HG03342 (cell line): Measurements from ENCODE around the gene RXYLT1.
A peak's percentile ranks its signal among the peaks of the same experiment; 100 is the strongest.
"Not testable (repeated sequence)": the region's sequence is repeated elsewhere in the genome, so short reads cannot be mapped to it uniquely, and the experiment has no call there.

Source experiments
- ATAC-seq: cut with Tn5 transposase; IDR thresholded peaks from one replicate; pipeline ENCODE4 v1.9.1; 2021; ENCODE audit warnings: mild to moderate bottlenecking, moderate library complexity; ENCODE audit not compliant: unreplicated experiment

RXYLT1 gene

GRCh38 chr12:63842750-63843149 lies 63.0 kb downstream of the RXYLT1 start:
- not testable (repeated sequence) for ATAC-seq

- ATAC-seq, result no peak
These were observed 63.6 kb downstream of the RXYLT1 start for GRCh38 chr12:63843254-63843720.

- peak; percentile 97 for ATAC-seq
These were observed 64.1 kb downstream of the RXYLT1 start for GRCh38 chr12:63843721-63844390.

- no peak for ATAC-seq
These were observed 65.0 kb downstream of the RXYLT1 start, which contains the start of gene SRGAP1 for GRCh38 chr12:63844391-63845341. Gene SRGAP1 (plus strand): TSS chr12:63844700. CDS start chr12:63844817, 117 bp downstream.

- ATAC-seq, result no peak
These were observed 66.0 kb downstream of the RXYLT1 start for GRCh38 chr12:63845726-63846125.

- ATAC-seq, result no peak
These were observed 66.7 kb downstream of the RXYLT1 start for GRCh38 chr12:63846238-63846967.

GRCh38 chr12:63848450-63848849 lies 68.7 kb downstream of the RXYLT1 start:
- no peak for ATAC-seq

- ATAC-seq, result no peak
These were observed 69.5 kb downstream of the RXYLT1 start for GRCh38 chr12:63849106-63849620.

GRCh38 chr12:63849641-63850040 lies 69.9 kb downstream of the RXYLT1 start:
- no peak for ATAC-seq

- no peak for ATAC-seq
These were observed 74.3 kb downstream of the RXYLT1 start for GRCh38 chr12:63853978-63854377.

GRCh38 chr12:63855299-63855698 lies 75.6 kb downstream of the RXYLT1 start:
- no peak for ATAC-seq

- no peak for ATAC-seq
These were observed 78.3 kb downstream of the RXYLT1 start for GRCh38 chr12:63857771-63858670.
